GM12892 (cell line): ENCODE measurements around the gene PMM1.

Experiments
- POLR2A ChIP-seq: IDR thresholded peaks from 2 replicates; pipeline ENCODE4 v1.6.1; 2011; ENCODE audit warnings: low read depth, low read length, control low read depth
- POLR2AphosphoS5 ChIP-seq: IDR thresholded peaks from 2 replicates; pipeline ENCODE4 v1.6.1; 2011; ENCODE audit warnings: low read depth, low read length, control low read depth

GRCh38 chr22:41562461-41562860, 27.2 kb downstream of the PMM1 start:
- TF ChIP-seq POLR2A (no peak), POLR2AphosphoS5 (no peak)
